GM21723 (cell line): ENCODE results near the gene DAP.
"Not testable (repeated sequence)": the region's sequence is repeated elsewhere in the genome, so short reads cannot be mapped to it uniquely, and the experiment has no call there.

Experiments used
- ATAC-seq: cut with Tn5 transposase; IDR thresholded peaks from one replicate; pipeline ENCODE4 v1.9.1; 2021; ENCODE audit warnings: mild to moderate bottlenecking, moderate library complexity; ENCODE audit not compliant: unreplicated experiment

The DAP gene

DNA sequence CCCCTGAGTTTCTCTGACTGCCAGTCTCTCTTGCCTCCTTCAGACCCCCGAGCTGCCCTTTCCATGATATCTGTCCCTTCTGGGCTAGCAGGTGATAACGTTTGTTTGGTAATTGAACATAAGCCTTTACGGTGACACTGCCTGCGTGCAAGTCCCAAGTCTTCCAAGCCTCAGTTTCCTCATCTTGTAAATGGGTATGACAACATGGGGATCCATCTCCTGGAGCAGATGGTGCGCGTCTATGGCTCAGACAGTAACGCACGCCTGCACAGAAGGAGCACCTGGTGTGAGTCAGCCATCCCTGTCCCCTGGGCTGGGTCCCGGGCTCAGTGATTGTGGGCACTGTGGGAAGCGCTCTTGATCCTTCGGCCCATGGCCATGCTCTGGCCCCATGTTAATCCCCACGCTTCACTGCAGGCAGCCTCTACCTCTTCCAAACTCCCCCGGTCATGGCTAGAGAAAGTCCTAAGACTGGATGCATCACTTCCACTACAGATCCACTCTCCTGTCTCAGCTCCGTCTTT lies 85.8 kb downstream of the DAP start:
- no peak for ATAC-seq

- ATAC-seq = no peak
Observed at GRCh38 chr5:10674582-10674981, 86.5 kb downstream of the DAP start.

DNA sequence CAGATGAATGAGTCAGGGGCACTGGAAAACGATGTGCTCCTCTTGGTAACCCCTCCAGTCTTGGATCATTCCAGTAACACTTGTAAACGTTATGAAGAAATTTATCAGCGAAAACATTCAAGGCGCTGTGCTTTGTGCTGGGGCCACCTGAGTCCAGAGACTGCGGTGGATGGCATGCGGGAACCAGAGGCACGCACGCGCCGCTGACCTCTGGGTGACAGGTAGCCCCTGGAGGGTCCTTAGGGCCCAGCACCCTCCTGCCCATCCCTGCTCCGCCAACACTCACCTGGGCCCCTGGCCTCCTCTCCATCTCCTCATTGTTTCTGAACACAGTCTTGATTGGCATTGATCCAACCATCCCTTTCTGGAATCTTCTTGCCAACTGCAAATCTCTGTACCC lies 86.9 kb downstream of the DAP start:
- no peak for ATAC-seq

DNA sequence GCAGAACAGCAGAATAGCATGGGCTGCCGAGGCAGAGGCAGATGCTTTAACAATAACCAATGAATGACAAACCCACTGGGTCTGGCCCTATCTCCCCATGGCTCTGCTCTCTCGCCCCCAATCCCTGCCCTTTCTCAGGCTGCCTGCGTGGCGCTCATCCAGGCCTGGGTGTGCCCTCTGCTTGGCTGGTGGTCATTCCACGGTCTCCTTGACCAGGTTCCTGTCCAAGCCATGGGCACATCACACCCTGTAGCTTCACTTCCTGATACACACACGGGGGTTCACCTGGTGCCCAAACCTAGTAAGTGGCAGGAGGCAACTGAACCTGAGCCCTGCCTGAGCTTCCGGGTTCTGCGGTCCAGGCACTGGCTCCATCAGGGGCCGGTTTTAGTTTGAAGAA lies 87.6 kb downstream of the DAP start:
- ATAC-seq = no peak

DNA sequence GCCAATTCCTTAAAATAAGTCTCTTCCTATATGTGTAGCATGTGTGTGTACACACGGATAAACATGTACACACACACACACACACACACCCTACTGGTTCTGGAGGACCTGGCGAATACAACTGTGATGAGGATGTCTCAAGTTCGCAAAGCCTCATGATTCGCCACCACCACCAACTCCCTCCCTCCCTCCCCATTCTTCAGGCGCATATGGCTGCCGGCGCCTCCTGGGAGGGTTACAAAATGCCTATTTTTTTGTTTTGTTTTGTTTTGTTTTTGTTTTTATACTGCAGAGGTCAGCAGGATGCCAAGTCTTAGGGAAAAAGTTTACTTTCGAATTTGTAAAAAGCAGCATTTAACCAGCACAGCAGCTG lies 88.0 kb downstream of the DAP start:
- ATAC-seq = no peak

- no peak for ATAC-seq
Observed at GRCh38 chr5:10672146-10673016, 88.7 kb downstream of the DAP start.

- no peak for ATAC-seq
Observed at GRCh38 chr5:10671041-10672008, 89.7 kb downstream of the DAP start.

DNA sequence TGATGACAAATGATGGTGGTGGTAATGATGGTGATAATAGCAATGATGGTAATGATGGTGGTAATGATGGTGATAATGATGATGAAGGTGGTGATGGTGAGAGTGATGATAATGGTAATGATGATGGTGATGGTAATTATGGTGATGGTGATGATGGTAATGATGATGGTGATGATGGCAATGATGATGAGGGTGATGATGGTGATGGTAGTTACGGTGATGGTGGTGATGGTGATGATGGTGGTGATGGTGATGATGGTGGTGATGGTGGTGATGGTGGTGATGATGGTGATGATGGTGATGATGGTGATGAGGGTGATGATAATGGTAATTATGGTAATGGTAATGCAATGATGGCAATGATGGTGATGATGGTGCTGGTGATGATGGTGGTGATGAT lies 91.1 kb downstream of the DAP start:
- ATAC-seq = no peak

- ATAC-seq = no peak
Observed at GRCh38 chr5:10668697-10669096, 92.3 kb downstream of the DAP start.

DNA sequence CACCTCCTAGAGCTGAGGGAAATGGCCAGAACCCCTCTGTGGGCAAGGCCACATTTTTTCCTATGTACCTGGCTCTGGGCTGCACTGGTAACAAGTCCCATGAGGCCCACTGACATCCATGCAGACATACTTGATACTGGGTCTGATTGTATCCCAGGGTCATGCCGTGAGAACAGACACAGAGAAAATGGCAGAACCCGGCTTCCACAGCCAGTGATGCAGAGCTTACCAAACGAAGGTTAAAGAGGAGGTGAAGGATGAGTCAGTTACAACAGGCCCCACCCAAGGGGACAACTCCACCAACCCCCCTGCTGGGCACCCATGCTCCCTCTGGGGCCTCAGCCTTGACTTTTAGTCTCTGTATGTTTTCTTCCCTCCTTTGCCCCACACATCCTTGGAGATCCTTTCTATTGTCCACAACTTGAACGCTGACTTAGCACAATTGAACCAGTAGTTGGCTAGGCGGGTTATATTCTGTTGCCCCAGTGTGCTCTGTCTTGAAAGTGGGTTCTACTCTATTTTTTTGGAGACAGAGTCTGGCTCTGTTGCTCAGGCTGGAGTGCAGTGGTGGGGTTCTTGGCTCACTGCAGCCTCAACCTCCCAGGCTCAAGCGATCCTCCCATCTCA lies 93.5 kb downstream of the DAP start:
- no peak for ATAC-seq

GRCh38 chr5:10666531-10667299 lies 94.3 kb downstream of the DAP start:
- no peak for ATAC-seq

DNA sequence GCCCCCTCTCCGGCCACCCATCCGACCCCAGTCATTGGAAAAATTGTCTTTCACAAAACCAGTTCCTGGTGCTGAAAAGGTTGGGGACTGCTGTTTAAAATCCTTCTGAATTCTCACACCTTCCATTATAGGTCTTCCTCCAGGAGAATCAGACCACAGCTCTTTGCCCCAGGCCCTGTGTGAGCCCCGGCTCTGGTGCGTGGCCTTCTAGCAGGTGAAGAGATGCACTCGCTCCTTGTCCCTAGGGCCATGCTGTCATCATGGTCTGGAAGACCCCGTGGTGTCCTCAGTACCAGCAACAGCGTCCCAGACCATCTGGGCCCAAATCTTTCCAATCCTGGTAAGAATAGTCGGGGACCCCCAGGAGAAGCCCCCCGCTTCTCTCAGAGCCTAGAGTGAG lies 95.2 kb downstream of the DAP start:
- ATAC-seq = no peak

DNA sequence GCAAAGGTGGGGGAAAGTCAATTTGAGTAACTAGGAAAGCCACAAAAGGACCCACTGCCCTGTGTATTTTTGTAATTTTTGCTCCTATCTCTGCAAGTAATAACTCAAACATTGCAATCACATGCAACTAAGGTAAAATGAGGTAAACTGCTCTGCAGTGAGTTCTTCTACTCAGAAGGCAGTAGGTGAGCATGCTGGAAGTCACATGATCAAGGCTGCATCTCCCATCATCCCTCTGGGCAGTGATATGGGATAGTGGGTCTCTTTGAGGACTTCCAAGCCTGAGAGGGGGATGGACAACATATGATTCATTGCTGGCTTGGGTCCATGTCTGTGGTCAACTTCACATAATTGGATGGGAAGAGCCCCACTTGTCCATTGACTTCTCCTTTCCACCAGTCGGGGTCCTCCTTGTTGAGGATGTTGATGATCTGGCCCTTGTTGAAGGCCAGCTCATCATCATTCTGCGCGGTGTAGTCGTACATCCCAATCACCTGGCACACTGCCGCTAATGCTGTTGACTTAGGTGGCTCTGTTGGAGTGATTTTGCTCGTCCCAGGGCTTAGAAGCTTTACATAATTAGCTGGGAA lies 96.8 kb downstream of the DAP start:
- not testable (repeated sequence) for ATAC-seq

DNA sequence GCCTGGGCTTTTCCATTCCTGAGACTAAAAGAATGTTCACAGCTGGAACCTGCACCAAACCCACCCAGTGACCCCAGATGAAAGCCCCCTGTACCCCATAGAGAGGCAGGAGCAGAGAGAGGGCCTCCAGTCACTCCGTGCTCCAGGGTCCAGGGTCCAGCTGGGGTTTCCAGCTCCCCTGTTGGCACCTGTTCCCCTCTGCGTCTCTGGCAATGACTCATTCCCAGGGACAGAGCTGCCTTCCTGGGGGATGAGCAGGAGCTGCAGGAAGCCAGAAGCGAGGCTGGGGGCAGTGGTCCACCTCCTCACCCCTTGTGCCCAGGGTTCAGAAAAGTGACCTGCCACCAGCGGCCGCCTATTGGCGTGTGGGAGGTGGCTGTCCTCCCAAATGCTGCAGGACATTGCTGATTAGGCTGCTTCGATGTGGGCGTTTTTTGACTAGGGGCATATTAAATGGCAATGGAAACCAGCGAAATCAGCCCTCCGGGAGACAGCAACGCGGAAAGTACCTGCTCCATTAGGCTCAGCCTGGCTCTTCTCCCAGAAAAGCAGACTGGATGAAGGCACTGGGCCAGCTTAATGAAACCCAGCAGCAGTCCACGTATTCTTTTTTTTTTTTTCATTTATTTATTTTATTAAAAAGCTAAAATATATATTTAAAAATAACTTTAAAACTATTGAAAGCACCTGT lies 97.4 kb downstream of the DAP start:
- ATAC-seq = no peak

DNA sequence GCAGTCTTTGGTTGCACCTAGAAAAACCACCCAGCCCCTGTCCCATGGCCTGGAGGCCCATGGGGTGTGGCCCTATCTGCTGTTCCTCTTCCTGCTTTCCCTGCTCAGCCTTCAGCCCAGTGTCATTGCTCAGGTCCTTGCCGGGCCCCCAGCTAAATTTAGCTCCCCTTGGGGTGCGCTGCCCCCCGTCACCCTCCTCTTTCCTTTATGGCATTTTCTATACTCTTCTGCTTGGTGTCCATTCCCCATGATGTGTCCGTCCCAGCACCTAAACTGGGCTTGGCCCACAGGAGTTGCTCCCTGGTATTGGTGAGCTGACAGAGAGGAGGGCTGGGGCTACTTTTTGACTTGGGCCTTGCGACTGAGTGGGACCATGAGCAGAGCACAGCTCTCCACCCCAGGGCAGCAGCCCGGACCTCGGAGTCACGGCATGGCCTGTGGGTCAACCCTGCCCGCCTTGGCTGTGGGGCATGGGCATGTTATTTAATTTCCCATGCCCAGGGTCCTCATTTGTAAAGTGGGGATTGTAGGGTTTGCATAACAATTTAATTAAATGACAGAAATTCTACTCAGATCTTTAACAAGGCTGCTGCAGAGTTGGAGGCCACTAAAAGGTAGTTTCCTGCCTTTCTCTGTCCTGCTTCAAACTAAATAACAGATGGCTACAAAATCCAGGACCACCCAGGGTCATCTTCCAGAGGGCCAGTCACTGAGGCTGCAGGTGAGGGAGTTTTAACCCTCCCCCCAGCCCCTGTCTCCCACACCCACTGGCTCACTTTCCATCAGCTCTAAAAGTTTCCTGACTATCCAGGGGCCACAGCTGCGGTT lies 98.2 kb downstream of the DAP start:
- no peak for ATAC-seq

DNA sequence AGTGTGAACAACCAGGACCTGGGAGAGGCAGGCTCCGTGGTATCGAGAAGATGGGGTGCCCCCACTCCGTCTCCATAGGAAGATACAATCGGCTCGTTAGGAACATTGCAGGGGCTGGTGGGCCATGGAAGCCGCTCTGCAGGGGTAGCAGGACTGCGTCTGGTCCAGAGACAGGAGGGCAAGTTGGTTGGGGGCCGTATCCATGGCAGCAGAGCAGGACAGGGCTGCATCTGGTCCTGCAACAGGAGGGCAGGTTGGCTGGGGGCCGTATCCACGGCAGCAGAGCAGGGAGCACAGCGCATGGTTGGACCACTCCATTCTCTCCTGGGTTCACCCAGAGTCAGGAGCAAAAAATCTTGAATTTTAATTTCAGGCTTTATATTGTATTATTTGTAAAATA lies 99.0 kb downstream of the DAP start:
- no peak for ATAC-seq

GRCh38 chr5:10661401-10661800 lies 99.6 kb downstream of the DAP start:
- ATAC-seq = no peak

DNA sequence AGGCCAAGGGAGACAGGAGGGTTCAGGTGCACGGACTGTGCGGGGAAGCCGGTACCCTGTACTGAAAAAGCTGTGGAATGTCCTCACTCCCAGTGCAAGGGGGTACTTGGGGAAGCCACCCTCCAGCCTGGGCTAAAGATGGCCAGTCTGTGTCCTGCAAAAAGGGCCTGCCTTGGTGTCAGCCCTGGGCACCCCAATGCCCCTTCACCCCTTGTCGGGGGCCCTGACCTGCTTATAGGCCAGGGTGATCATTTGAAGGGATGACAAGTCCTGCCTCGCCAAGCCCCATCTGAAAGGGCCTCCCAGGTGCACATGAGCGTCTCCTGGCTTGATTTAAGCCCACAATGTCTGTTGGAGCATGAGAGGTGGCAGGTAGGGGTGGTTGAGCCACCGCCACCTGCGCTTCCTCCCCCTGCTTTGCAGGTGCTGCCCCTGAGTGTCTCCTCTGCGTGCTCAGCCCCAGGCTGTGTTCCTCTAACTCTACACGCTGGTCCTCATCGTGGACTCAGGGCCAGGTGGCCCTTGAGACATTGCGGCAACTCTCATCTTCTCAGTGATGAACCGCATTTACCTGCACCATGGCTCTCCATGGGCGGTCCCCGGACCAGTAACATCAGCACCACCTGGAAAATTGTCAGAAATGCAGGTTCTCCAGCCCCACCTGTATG lies 100.2 kb downstream of the DAP start:
- ATAC-seq = no peak
